ENCODE results near the gene CADPS2.

Gene CADPS2

DNA sequence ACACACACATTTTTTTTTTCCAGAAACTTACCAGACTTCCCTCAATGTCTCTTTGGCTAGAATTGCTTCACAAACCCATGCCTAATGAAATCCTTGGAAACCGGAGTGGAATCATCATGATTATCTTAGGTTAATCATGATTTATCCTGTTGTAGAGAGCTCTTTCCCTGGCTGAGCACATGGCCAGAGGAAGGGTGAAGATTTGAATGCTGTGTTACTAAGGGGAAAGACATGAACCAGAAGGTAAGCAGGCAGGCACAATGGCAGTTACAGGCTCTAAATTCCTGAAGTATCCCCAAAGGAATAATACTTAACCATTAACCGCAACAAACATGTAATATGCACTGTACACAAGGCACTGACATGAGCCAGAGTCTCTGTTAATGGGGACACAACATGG is 179.4 kb downstream of the CADPS2 start:
- TF ChIP-seq, protein P1, sequence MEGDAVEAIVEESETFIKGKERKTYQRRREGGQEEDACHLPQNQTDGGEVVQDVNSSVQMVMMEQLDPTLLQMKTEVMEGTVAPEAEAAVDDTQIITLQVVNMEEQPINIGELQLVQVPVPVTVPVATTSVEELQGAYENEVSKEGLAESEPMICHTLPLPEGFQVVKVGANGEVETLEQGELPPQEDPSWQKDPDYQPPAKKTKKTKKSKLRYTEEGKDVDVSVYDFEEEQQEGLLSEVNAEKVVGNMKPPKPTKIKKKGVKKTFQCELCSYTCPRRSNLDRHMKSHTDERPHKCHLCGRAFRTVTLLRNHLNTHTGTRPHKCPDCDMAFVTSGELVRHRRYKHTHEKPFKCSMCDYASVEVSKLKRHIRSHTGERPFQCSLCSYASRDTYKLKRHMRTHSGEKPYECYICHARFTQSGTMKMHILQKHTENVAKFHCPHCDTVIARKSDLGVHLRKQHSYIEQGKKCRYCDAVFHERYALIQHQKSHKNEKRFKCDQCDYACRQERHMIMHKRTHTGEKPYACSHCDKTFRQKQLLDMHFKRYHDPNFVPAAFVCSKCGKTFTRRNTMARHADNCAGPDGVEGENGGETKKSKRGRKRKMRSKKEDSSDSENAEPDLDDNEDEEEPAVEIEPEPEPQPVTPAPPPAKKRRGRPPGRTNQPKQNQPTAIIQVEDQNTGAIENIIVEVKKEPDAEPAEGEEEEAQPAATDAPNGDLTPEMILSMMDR (IDR thresholded peaks at IDR 0.05), result no peak

DNA sequence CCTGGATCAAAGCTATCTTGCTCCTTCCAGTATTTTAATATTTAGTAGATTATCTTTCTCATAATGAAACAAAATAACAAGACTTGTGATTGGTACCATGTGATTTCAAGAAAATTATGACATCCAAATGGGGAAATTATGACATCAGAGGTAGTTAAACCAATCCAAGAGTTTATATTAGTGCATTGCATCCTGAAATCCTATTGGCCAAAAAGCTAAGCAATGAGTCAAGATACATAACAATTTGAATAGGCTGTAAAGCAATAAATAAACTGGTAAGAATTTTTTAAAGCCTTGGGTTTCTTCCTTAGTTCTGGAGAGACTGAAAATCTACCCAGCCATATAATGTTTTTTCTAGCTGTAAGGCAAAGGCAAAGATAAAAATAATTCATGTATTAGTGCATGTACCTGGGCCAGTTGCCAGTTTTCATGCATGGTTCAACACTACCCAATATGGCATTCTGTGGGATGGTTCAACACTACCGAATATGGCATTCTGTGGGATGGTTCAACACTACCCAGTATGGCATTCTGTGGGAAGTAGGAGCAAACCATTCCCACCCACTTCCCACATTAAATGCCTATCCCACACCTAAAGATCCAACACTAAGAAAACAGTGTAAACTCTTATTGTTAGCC is 183.3 kb downstream of the CADPS2 start, which contains the start of gene RNF148:
RNF148 (minus strand) TSS at position 51 of the 639 bp plus-strand sequence. CDS start 172 bp downstream, outside the sequence.
- TF ChIP-seq, protein P1 (IDR thresholded peaks at IDR 0.05), result no peak

DNA sequence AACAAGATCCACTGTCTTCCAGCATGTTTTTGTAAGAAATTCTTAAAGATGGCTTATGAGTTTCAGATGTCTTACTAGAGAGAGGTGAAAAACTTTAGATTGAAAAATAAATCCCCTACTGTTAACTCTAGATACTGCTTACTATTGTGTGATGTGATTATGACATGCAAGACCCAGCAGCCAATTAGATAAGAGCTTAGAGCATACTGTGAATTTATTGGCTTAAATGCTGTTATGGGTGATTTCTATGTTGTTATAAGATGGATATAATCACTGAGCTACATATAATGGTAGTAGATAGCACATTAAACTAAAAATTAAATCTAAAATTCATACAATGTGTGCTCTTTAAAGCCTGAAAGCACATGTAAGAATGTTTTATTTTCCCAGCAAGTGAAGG is 187.2 kb downstream of the CADPS2 start, which contains the start of gene RNF133:
RNF133 (minus strand) TSS at position 101 of the 400 bp plus-strand sequence. CDS start 199 bp downstream, outside the sequence.
- TF ChIP-seq, protein P1 (IDR thresholded peaks at IDR 0.05), result no peak

DNA sequence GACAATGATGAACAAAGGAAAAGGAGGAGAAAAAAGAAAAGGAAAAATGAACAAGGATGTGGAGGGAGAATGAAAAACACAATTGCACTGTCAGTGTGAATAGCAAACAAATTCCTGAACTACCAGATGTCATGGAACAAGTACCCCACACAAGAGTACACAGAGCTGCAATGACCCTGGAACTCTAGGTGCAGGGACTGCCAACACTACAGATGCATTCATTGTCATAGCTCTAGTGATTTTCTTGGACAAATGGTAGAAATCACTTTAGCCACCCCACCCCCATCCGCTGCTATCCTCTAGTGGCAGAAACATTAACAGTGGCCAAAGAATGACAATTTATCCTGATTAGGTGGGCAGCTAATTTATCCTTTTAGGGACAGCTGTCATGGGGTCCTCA is 190.4 kb downstream of the CADPS2 start:
- TF ChIP-seq, protein P1 (IDR thresholded peaks at IDR 0.05), result no peak

DNA sequence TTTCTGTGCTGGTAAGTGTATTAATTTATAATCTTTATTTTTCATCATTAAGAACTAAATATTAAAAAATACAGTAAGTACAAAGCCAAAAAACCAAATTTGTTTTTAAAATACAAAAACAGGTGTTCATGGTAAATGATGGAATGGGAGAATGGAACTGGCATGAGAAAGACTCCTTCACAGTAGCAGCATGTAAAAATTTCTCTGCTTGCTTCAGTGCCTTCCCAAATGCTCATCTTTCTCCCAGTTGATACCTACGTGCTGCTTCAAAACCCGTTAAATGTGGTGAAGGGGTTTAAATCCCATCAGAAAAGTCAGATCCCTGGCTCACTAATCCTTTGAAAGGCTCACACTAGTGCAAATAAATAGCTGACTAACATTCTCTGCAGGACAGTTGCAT is 191.6 kb downstream of the CADPS2 start:
- TF ChIP-seq, protein P1 (IDR thresholded peaks at IDR 0.05), result no peak

DNA sequence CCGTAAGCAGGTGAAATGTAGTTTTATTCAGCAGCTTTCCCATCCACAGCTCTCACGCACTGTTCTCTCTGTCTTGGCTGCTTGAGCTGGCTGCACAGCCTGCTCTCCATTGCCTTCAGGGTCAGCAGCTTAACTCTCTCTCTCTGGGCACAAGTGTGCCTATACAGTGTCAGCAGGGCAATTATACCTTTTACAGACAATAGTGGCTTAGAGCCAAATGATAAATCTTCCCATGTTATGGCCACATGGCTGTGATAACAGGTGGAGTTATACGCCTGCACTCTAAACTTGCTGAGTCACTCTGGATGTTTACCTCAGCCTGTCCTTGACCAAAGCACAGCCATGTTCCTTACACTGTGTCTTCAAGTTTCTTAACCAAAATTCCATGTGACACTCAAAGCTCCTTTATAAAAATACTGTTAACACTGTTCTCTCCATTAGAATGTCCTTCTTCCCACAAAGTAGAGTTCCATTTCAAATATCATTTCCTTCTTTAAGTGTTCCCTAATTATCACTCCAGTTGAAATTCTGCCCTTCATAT is 193.4 kb downstream of the CADPS2 start:
- TF ChIP-seq, protein P1 (IDR thresholded peaks at IDR 0.05), result no peak

DNA sequence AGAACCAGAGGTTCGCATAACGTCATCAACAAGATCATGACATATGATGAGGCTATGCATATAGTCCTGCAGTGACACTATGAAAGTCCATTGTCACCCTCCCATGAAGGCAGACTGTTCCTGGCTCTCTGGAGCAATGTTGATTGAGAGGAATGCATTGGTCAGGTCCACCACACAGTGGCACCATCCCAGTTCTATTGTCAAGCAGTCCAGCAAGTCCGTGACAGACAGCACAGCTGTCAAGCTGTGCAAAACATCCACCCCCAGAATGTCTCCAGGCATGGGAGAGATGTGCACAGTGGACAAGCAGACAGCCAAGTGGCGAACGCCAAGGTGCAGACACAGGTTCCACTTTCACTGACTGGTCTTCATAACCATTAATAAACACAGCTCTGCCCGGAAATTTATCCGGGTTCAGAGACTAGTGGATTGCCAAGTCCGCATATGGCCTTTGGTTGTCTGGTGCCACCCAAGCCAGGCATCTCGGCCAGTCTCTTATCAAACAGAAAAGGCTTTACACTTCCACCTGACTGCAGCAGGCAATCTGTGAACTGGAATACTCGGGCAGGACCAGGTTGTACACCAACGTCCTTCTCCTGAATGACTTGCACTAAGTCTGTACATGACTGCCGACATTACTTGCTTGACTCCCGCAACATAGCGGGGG is 194.6 kb downstream of the CADPS2 start:
- TF ChIP-seq, protein P1 (IDR thresholded peaks at IDR 0.05), result no peak
